H1 (cell line): ENCODE data around the gene MACC1. TPM values are rescaled to one million over a fixed set of nuclear protein-coding genes. Genes with fewer than 3 reads are reported as not detected.

Experiments used
- BCL11A ChIP-seq, 2 experiments: IDR thresholded peaks; one replicate each; pipeline ENCODE4 v1.6.1; 2011; ENCODE audit warnings: low read depth in 2 of 2, low read length in 2 of 2, mild to moderate bottlenecking in 2 of 2
- CHD7 ChIP-seq: fragments of 300-600 bp; sonication (generic); IDR thresholded peaks from 2 replicates; pipeline ENCODE4 v1.7.1; 2012; ENCODE audit warnings: low read length, moderate library complexity, mild to moderate bottlenecking, inconsistent platforms; ENCODE audit not compliant: insufficient replicate concordance
- FOSL1 ChIP-seq: IDR thresholded peaks from 2 replicates; pipeline ENCODE4 v1.6.1; 2011; ENCODE audit warnings: mild to moderate bottlenecking, low read depth, low read length, moderate library complexity; ENCODE audit not compliant: insufficient read depth
- GABPA ChIP-seq: IDR thresholded peaks from 2 replicates; pipeline ENCODE4 v1.6.1; 2011; ENCODE audit warnings: mild to moderate bottlenecking, low read length, moderate library complexity, borderline replicate concordance; ENCODE audit not compliant: insufficient read depth
- GTF2F1 ChIP-seq: IDR thresholded peaks from 2 replicates; pipeline ENCODE4 v1.6.1; 2012; ENCODE audit warnings: low read depth, low read length, improper control_type of control experiment, borderline replicate concordance
- KDM1A ChIP-seq: fragments of 200-600, 300-600 bp; sonication (generic); IDR thresholded peaks from 2 replicates; pipeline ENCODE4 v1.7.1; 2016; ENCODE audit warnings: mild to moderate bottlenecking, low read length, borderline replicate concordance
- KDM5A ChIP-seq: fragments of 200-600 bp; IDR thresholded peaks from 2 replicates; pipeline ENCODE4 v1.7.1; 2012; ENCODE audit warnings: mild to moderate bottlenecking, low read length, inconsistent platforms, mixed read lengths
- POLR2A ChIP-seq, 2 experiments: IDR thresholded peaks; 1 replicate in 1 of 2; 2 replicates in 1 of 2; pipeline ENCODE4 v1.6.1; 2011; ENCODE audit warnings: low read depth in 2 of 2, low read length in 2 of 2, mild to moderate bottlenecking in 2 of 2; ENCODE audit errors: control extremely low read depth in 1 of 2
- RAD21 ChIP-seq, 2 experiments: IDR thresholded peaks in 1 of 2; conservative IDR thresholded peaks in 1 of 2; 2 replicates each; pipeline ENCODE4 v1.6.1; 2011; ENCODE audit warnings: low read depth in 2 of 2, low read length in 2 of 2, improper control_type of control experiment in 1 of 2, inconsistent platforms in 1 of 2, mild to moderate bottlenecking in 1 of 2, moderate library complexity in 1 of 2
- SIX5 ChIP-seq: IDR thresholded peaks from 2 replicates; pipeline ENCODE4 v1.6.1; 2011; ENCODE audit warnings: mild to moderate bottlenecking, low read depth, low read length
- SP1 ChIP-seq: IDR thresholded peaks from 2 replicates; pipeline ENCODE4 v1.6.1; 2011; ENCODE audit warnings: low read depth, low read length
- TBP ChIP-seq: IDR thresholded peaks from 2 replicates; pipeline ENCODE4 v1.6.1; 2011; ENCODE audit warnings: low read depth, low read length, improper control_type of control experiment
- YY1 ChIP-seq: IDR thresholded peaks from 2 replicates; pipeline ENCODE4 v1.6.1; 2011; ENCODE audit warnings: low read depth, mild to moderate bottlenecking, low read length
- polyA plus RNA-seq, 7 experiments: library from polyadenylated mRNA; depleted of rRNA in 3 of 7; stranded (reverse) in 5 of 7; unstranded in 2 of 7; fragments of >200 nt in 5 of 7; fragments of 200-250 nt in 2 of 7; gene quantifications; 1 replicate in 5 of 7; 2 replicates in 1 of 7; 4 replicates in 1 of 7; pipeline versions ENCODE4 v1.2.1 to v1.2.3, GENCODE V29; 2011 to 2013; ENCODE audit warnings: missing spikeins in 2 of 7, mixed read lengths in 2 of 7
- total RNA-seq: library from RNA; stranded (reverse); fragmentation: NEBNext Ultra II Directional; extraction: Animal tissue kit (Norgen Biotek cat#: 25700); gene quantifications from 2 replicates; pipeline ENCODE4 v1.2.1, GENCODE V29; 2021

Gene MACC1
- total and polyA plus RNA-seq, 2 of the 8 experiments (the other 6 are each of a cell fraction or from before 2014, with no cell fraction given): 2.0 to 17.2 TPM

- TF ChIP-seq CHD7 (no peak), FOSL1 (no peak), KDM5A (no peak), SP1 (no peak), POLR2A (IDR thresholded peaks at IDR 0.05; ENCODE audit: control extremely low read depth in 1 of 2, low read depth in 2 of 2, low read length in 2 of 2) (no peak), GABPA (no peak), BCL11A (IDR thresholded peaks at IDR 0.05; ENCODE audit: low read depth in 2 of 2, low read length in 2 of 2) (no peak), GTF2F1 (no peak), YY1 (no peak), TBP (no peak), SIX5 (no peak), KDM1A (no peak), RAD21 (IDR thresholded peaks at IDR 0.05 in 1 of 2, conservative IDR thresholded peaks at IDR 0.05 in 1 of 2; ENCODE audit: low read depth in 2 of 2, low read length in 2 of 2) (no peak)
Measured at GRCh38 chr7:20129920-20130319, 87.3 kb downstream of the MACC1 start (continued).
